Lung (tissue), 12 donors: ENCODE data around the gene NDFIP2. TPM values are rescaled to one million over a fixed set of nuclear protein-coding genes. Genes with fewer than 3 reads are reported as not detected.

ENCODE experiments used
- ATAC-seq: fragments of 200-7000 bp; cut with Tn5 transposase; one replicate; pipeline ENCODE4 v1.9.1; 2020; ENCODE audit warnings: moderate number of reproducible peaks; ENCODE audit not compliant: insufficient read depth, low FRiP score
- DNase-seq, 3 donors: peaks; one replicate each; pipeline ENCODE4 v3.0.0-alpha.2; 2013 to 2017
- H3K27ac ChIP-seq, 2 donors: one replicate each; pipeline ENCODE4 v1.5.1; 2013; ENCODE audit warnings: mild to moderate bottlenecking in 2 of 2, moderate library complexity in 2 of 2, control low read depth in 1 of 2, inconsistent platforms in 1 of 2, low read depth in 1 of 2, low read length in 1 of 2
- H3K27me3 ChIP-seq, 3 donors: one replicate each; pipeline ENCODE4 v1.5.1; 2013; ENCODE audit warnings: low read length in 2 of 3; ENCODE audit not compliant: control insufficient read depth in 3 of 3, insufficient read depth in 3 of 3
- H3K36me3 ChIP-seq, 4 donors: one replicate each; pipeline ENCODE4 v1.5.1; 2013; ENCODE audit warnings: low read length in 4 of 4, mild to moderate bottlenecking in 1 of 4, moderate library complexity in 1 of 4; ENCODE audit not compliant: control insufficient read depth in 4 of 4, insufficient read depth in 4 of 4
- H3K4me1 ChIP-seq, 5 donors: one replicate each; pipeline ENCODE4 v1.5.1; 2013; ENCODE audit warnings: low read length in 5 of 5, mild to moderate bottlenecking in 2 of 5, moderate library complexity in 1 of 5; ENCODE audit not compliant: control insufficient read depth in 5 of 5, insufficient read depth in 5 of 5
- H3K4me3 ChIP-seq: one replicate; pipeline ENCODE4 v1.5.1; 2013; ENCODE audit warnings: mild to moderate bottlenecking, control low read depth, moderate library complexity
- H3K9ac ChIP-seq, 2 donors: one replicate each; pipeline ENCODE4 v1.5.1; 2013; ENCODE audit warnings: low read length in 2 of 2, control low read depth in 1 of 2; ENCODE audit not compliant: insufficient read depth in 1 of 2
- H3K9me3 ChIP-seq, 4 donors: one replicate each; pipeline ENCODE4 v1.5.1; 2013; ENCODE audit warnings: low read length in 3 of 4, mild to moderate bottlenecking in 1 of 4, moderate library complexity in 1 of 4; ENCODE audit not compliant: control insufficient read depth in 4 of 4, insufficient read depth in 3 of 4
- CTCF ChIP-seq: IDR thresholded peaks from 2 replicates; pipeline ENCODE4 v1.5.1; 2012; ENCODE audit warnings: mild to moderate bottlenecking; ENCODE audit errors: control extremely low read depth, extremely low read depth
- WGBS, 2 donors: extraction: QIAGEN DNeasy Blood & Tissue Kit; methylation state at CpG; one replicate each; pipeline ENCODE4 v1.1.7; 2013; 5-methylcytosine and 5-hydroxymethylcytosine counted together
- polyA plus RNA-seq, 2 donors: library from polyadenylated mRNA; stranded (reverse); fragments of 200-250 nt; gene quantifications; one replicate each; pipeline ENCODE4 v1.2.1, GENCODE V29; 2013
- total RNA-seq, 2 donors: library from RNA; depleted of rRNA in 1 of 2; stranded (reverse); fragments of >200 nt in 1 of 2; gene quantifications; one replicate each; pipeline ENCODE4 v1.2.1, GENCODE V29; 2014 to 2021
- donor health status: control.
- donor health status: control.
- donor health status: Bipolar disorder and iron deficiency.
- donor health status: healthy.
- donor health status: DM: yes; HTN: yes; CAD: no.

The NDFIP2 gene
- total and polyA plus RNA-seq, 4 donors = 14.0 to 38.4 (median 23.2) TPM

DNA sequence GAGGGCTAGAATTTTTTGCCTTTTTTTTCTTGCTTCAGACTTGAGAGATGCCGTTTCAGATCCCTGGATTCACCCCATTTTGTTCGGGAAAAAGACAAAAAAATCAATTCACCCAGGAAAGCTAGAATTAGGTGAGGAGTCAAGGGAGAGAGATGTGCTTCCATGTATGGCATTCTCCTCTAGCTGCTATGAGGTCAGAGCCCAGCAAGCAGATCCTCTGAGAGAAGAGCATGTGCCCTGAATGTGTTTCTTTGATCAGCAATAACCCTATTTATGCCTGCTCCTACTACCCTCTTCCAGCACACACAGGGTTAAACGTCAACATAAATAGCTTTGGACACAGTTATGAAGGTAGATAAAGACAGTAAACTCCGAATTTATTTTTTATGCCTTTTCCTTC, 53.6 kb downstream of the NDFIP2 start:
- ATAC-seq = no peak
- no peak overlapping the region for H3K9ac ChIP-seq
- no peak for TF ChIP-seq CTCF
- no peaks in the 10 kb centered on the region for H3K4me1 ChIP-seq
- DNase-seq = no peak
- H3K27ac ChIP-seq = no peak overlapping the region
- peaks cover 0 to 6% (median 3%) of the 10 kb centered on the region in 4 donors for H3K36me3 ChIP-seq
- no peak overlapping the region for H3K4me3 ChIP-seq
- H3K27me3 ChIP-seq = no peaks in the 10 kb centered on the region
- WGBS, 2 donors = 88% methylated on average over 4 of the region's 4 CpGs
- no peaks in the 10 kb centered on the region for H3K9me3 ChIP-seq

GRCh38 chr13:79538757-79539156, 57.8 kb downstream of the NDFIP2 start:
- H3K9me3 ChIP-seq = no peaks in the 10 kb centered on the region
- no peaks in the 10 kb centered on the region for H3K27me3 ChIP-seq
- H3K27ac ChIP-seq = no peak overlapping the region
- WGBS, 2 donors = 94 to 97% methylated on average over 5 of the region's 5 CpGs
- ATAC-seq (no peak), DNase-seq (no peak)
- no peak for TF ChIP-seq CTCF
- no peak overlapping the region for H3K9ac ChIP-seq
- no peak overlapping the region for H3K4me3 ChIP-seq
- H3K36me3 ChIP-seq = peaks cover 0 to 9% (median 4%) of the 10 kb centered on the region in 4 donors
- no peaks in the 10 kb centered on the region for H3K4me1 ChIP-seq

- TF ChIP-seq CTCF = no peak
- Histone ChIP-seq H3K4me1 (no peaks in the 10 kb centered on the region), H3K4me3 (no peak overlapping the region), H3K27me3 (no peaks in the 10 kb centered on the region), H3K9me3 (no peaks in the 10 kb centered on the region), H3K36me3 (peaks cover 0 to 6% (median 3%) of the 10 kb centered on the region in 4 donors), H3K9ac (no peak overlapping the region), H3K27ac (no peak overlapping the region)
- DNase-seq (no peak), ATAC-seq (no peak)
- 85 to 88% methylated on average over 4 of the region's 4 CpGs for WGBS, 2 donors
These were observed 59.5 kb downstream of the NDFIP2 start for GRCh38 chr13:79540504-79540903.

DNA sequence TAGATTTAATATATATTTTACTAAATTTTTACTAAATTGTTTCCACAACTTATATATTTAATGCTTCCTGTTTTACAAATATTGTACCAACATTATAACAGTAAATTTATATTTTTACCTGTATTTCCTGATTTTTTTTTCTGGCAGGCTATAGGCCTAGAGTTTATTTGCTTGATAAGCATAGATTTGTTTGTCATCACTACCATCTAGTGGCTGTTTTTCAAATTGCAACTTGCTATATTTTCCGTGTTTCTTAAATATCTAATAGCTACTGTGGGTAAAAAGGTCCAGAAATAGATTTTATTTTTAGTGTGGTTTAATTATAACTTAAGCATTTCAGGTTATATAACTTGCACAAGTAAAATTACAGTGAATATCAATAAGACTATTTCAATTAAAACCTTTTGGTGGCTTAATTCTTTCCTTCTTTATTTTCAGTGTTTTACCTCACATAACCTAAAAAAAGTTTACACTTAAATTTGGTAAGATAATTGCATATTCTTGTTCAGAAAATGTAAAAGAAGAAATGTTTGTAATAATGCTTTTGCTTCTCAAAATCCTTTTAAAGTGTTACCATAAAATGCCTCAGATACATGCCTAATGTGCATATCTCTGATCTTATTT, 60.6 kb downstream of the NDFIP2 start:
- 0% methylated on average over 1 of the region's 1 CpG for WGBS, 2 donors
- peaks cover 0 to 6% (median 3%) of the 10 kb centered on the region in 4 donors for H3K36me3 ChIP-seq
- DNase-seq (peak in 2 of 3 donors; percentile 79 to 84), ATAC-seq (peak; percentile 74)
- no peak overlapping the region for H3K9ac ChIP-seq
- no peak overlapping the region for H3K27ac ChIP-seq
- H3K9me3 ChIP-seq = no peaks in the 10 kb centered on the region
- no peaks in the 10 kb centered on the region for H3K4me1 ChIP-seq
- peak; percentile 75 for TF ChIP-seq CTCF
- H3K4me3 ChIP-seq = no peak overlapping the region
- H3K27me3 ChIP-seq = no peaks in the 10 kb centered on the region
